Heart left ventricle (tissue), 16 donors: ENCODE data around the gene CACNA1S. TPM values are rescaled to one million over a fixed set of nuclear protein-coding genes. Genes with fewer than 3 reads are reported as not detected.

Experiments used
- ATAC-seq, 4 donors: fragments of 200-7000 bp; cut with Tn5 transposase; one replicate each; pipeline ENCODE4 v1.9.1; 2020 to 2022; ENCODE audit warnings: moderate library complexity in 4 of 4, mild to moderate bottlenecking in 3 of 4, moderate number of reproducible peaks in 1 of 4
- DNase-seq, 5 donors: peaks; one replicate each; pipeline ENCODE4 v3.0.0-alpha.2; 2020
- H3K27ac ChIP-seq, 12 donors: fragments of 200-600 bp; sonication (generic) in 4 of 12; one replicate each; pipeline versions ENCODE4 v1.5.0 to v1.8.0; 2016 to 2022; ENCODE audit warnings: mild to moderate bottlenecking in 2 of 12
- H3K27me3 ChIP-seq, 9 donors: fragments of 200-600 bp; sonication (generic) in 2 of 9; one replicate each; pipeline versions ENCODE4 v1.5.1 to v1.8.0; 2016 to 2022; ENCODE audit warnings: mild to moderate bottlenecking in 3 of 9
- H3K36me3 ChIP-seq, 9 donors: fragments of 200-600 bp; sonication (generic) in 2 of 9; one replicate each; pipeline versions ENCODE4 v1.5.0 to v1.8.0; 2018 to 2022; ENCODE audit warnings: mild to moderate bottlenecking in 2 of 9
- H3K4me1 ChIP-seq, 12 donors: fragments of 200-600 bp; sonication (generic) in 4 of 12; one replicate each; pipeline versions ENCODE4 v1.5.0 to v1.8.0; 2016 to 2022; ENCODE audit warnings: mild to moderate bottlenecking in 3 of 12
- H3K4me3 ChIP-seq, 12 donors: fragments of 200-600 bp; sonication (generic) in 4 of 12; one replicate each; pipeline versions ENCODE4 v1.5.0 to v1.8.0; 2017 to 2022; ENCODE audit warnings: mild to moderate bottlenecking in 9 of 12, moderate library complexity in 4 of 12
- H3K9me3 ChIP-seq, 12 donors: fragments of 200-600 bp; sonication (generic) in 4 of 12; one replicate each; pipeline versions ENCODE4 v1.5.0 to v1.8.0; 2016 to 2022; ENCODE audit warnings: mild to moderate bottlenecking in 1 of 12
- CTCF ChIP-seq, 12 donors: fragments of 200-600 bp; sonication (generic) in 4 of 12; IDR thresholded peaks; one replicate each; pipeline versions ENCODE4 v1.5.0 to v1.8.0; 2018 to 2022; ENCODE audit warnings: antibody characterized with exemption in 12 of 12, mild to moderate bottlenecking in 5 of 12
- POLR2A ChIP-seq, 2 donors: fragments of 450-650 bp; IDR thresholded peaks; one replicate each; pipeline ENCODE4 v1.6.1; 2017; ENCODE audit warnings: antibody characterized with exemption in 2 of 2, mild to moderate bottlenecking in 2 of 2, moderate library complexity in 2 of 2
- WGBS, 4 donors: extraction: QIAGEN DNeasy Blood & Tissue Kit in 2 of 4; methylation state at CpG; one replicate each; pipeline versions ENCODE4 v1.1.5 to v1.1.7; 2013 to 2018; 5-methylcytosine and 5-hydroxymethylcytosine counted together
- intact Hi-C, 10 donors: fragments of 100-400 bp; cut with DNase I; formaldehyde crosslinking; loops; one replicate each; pipeline versions ENCODE4 v1.11.1 to v1.14.2; 2022
- polyA plus RNA-seq, 2 donors: library from polyadenylated mRNA; stranded (reverse); fragments of 200-250 nt; gene quantifications; one replicate each; pipeline ENCODE4 v1.2.3, GENCODE V29; 2013
- total RNA-seq, 9 donors: library from RNA; depleted of rRNA in 2 of 9; stranded (reverse); fragments of >200 nt in 2 of 9; fragmentation: NEBNext Ultra II Directional in 3 of 9; extraction: Animal tissue kit (Norgen Biotek cat#: 25700) in 3 of 9; gene quantifications; one replicate each; pipeline versions ENCODE4 v1.1.0 to v1.2.4, GENCODE V29; 2016 to 2023
- donor health status: ischemic (EF 13 %, LVEDD 7.1; RV severe dilation, severe dysfunction).
- donor health status: healthy with polysubstance abuse.
- donor health status: DM: no; HTN: yes; CAD: no.
- donor health status: DM: no; HTN: no; CAD: no.
- donor health status: ischemic (EF 25% LVEDD 6.9; RV normal size, moderate dysfunction).
- donor health status: ischemic (EF 25% LVEDD 5.7; RV mildly dilated, moderate dysfunction).
- donor health status: healthy.
- donor health status: DM: yes; HTN: yes; CAD: no.
- donor health status: ischemic (EF 35%, LVEDD 5.7; RV mildly dilated, moderate dysfunction).
- donor health status: nonischemic (EF 11% LVEDD 7.7; RV severe dilation, severe dysfunction).
- donor health status: DM: yes; HTN: yes; CAD: no.
- donor health status: PGD.
- donor health status: ischemic (EF 29% LVEDD 5.4; RV normal size, mild dysfunction).
- donor health status: nonischemic (EF 23%, LVEDD 6.1; RV moderate dilation, normal function).

Gene CACNA1S
- total and polyA plus RNA-seq, 11 donors = not detected

DNA sequence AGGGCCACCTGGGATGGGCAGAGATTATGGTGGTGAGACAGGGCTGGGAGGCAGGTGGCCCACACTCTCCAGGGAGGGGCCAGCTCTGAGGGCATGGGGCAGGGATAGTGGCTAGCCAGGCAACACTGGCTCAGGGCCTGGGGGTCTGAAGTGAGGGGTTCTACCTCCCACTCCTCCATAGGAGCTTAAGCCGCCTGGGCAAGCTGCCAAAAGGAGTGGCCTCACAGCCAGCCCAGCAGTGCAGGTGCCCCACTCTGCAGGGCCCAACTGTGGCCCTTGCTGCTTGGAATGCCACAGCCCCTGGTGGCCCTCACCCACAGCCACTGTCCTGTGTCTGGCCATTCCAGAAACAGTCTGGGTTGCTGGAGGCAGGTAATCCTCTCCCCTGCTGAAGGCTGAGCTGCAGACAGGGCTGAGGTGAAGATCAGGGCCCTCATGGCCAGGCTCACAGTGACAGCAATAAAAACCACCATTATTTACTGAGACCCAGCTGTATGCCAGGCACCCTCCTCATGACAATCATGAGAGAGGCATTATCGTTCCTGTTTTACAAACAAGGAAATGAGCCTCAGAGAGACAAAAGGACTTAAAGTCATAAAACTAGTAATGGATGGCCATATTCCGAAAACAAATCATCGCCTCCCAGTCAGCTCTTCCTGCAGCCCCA lies 119.7 kb downstream of the CACNA1S start:
- H3K36me3 ChIP-seq = peaks cover 0 to 51% (median 0%) of the 10 kb centered on the region in 9 donors
- WGBS, 4 donors = 81 to 87% (median 86%) methylated on average over 4 of the region's 4 CpGs
- intact Hi-C loops = no loop called here
- TF ChIP-seq POLR2A (IDR thresholded peaks at IDR 0.05) = no peak
- TF ChIP-seq CTCF (IDR thresholded peaks at IDR 0.05) = no peak
- H3K27me3 ChIP-seq = no peaks in the 10 kb centered on the region
- no peak overlapping the region for H3K27ac ChIP-seq
- H3K9me3 ChIP-seq = no peaks in the 10 kb centered on the region
- DNase-seq (no peak), ATAC-seq (no peak)
- H3K4me1 ChIP-seq = no peaks in the 10 kb centered on the region
- no peak overlapping the region for H3K4me3 ChIP-seq

GRCh38 chr1:200991097-200991614 lies 121.1 kb downstream of the CACNA1S start:
- DNase-seq (no peak), ATAC-seq (no peak)
- intact Hi-C loops = no loop called here
- H3K36me3 ChIP-seq = peaks cover 0 to 63% (median 0%) of the 10 kb centered on the region in 9 donors
- no peaks in the 10 kb centered on the region for H3K9me3 ChIP-seq
- 83 to 95% (median 89%) methylated on average over 10 of the region's 10 CpGs for WGBS, 4 donors
- H3K27me3 ChIP-seq = no peaks in the 10 kb centered on the region
- H3K4me3 ChIP-seq = no peak overlapping the region
- no peak overlapping the region for H3K27ac ChIP-seq
- no peaks in the 10 kb centered on the region for H3K4me1 ChIP-seq
- TF ChIP-seq CTCF (IDR thresholded peaks at IDR 0.05) (no peak), POLR2A (IDR thresholded peaks at IDR 0.05) (no peak)

- H3K27ac ChIP-seq = no peak overlapping the region
- peaks cover 0 to 57% (median 0%) of the 10 kb centered on the region in 9 donors for H3K36me3 ChIP-seq
- no peak for DNase-seq
- H3K27me3 ChIP-seq = no peaks in the 10 kb centered on the region
- intact Hi-C loops = no loop called here
- ATAC-seq = no peak
- no peaks in the 10 kb centered on the region for H3K4me1 ChIP-seq
- TF ChIP-seq POLR2A (IDR thresholded peaks at IDR 0.05) (no peak), CTCF (IDR thresholded peaks at IDR 0.05) (no peak)
- H3K9me3 ChIP-seq = no peaks in the 10 kb centered on the region
- WGBS, 4 donors = 86 to 96% (median 94%) methylated on average over 9 of the region's 9 CpGs
- no peak overlapping the region for H3K4me3 ChIP-seq
Measured at GRCh38 chr1:200990114-200990513, 122.1 kb downstream of the CACNA1S start.

Other genes starting within 250 kb of the CACNA1S start
- gene GPR25, start 239.4 kb downstream of the CACNA1S start, total RNA-seq = not detected
- not detected for gene GPR25, start 239.4 kb downstream of the CACNA1S start, polyA plus RNA-seq
- under 1 TPM in 5 of 9 donors, not detected in 4; 0.07 to 0.43 (median 0.16) TPM for gene INAVA, start 217.5 kb downstream of the CACNA1S start, total RNA-seq
- under 1 TPM; 0.07 to 0.11 TPM for gene INAVA, start 217.5 kb downstream of the CACNA1S start, polyA plus RNA-seq
- gene KIF21B, start 88.7 kb downstream of the CACNA1S start, total RNA-seq = 1 to 10 TPM in 2 of 9 donors, under 1 TPM in 7; 0.21 to 3.6 (median 0.47) TPM
- under 1 TPM; 0.29 to 0.30 TPM for gene KIF21B, start 88.7 kb downstream of the CACNA1S start, polyA plus RNA-seq
- not detected for gene ASCL5, start 14.8 kb upstream of the CACNA1S start, total RNA-seq
- not detected for gene ASCL5, start 14.8 kb upstream of the CACNA1S start, polyA plus RNA-seq
- 10 to 100 TPM; 22.6 to 35.9 (median 29.3) TPM for gene TMEM9, start 42.0 kb upstream of the CACNA1S start, total RNA-seq
- 10 to 100 TPM; 22.4 to 42.9 TPM for gene TMEM9, start 42.0 kb upstream of the CACNA1S start, polyA plus RNA-seq
- gene IGFN1, start 78.4 kb upstream of the CACNA1S start, total RNA-seq = under 1 TPM in 1 of 9 donors, not detected in 8; 0.04 TPM
- gene IGFN1, start 78.4 kb upstream of the CACNA1S start, polyA plus RNA-seq = under 1 TPM in 1 of 2 donors, not detected in 1; 0.03 TPM
- gene PKP1, start 171.1 kb upstream of the CACNA1S start, total RNA-seq = 1 to 10 TPM in 1 of 9 donors, under 1 TPM in 6, not detected in 2; 0.09 to 1.6 (median 0.27) TPM
- under 1 TPM in 1 of 2 donors, not detected in 1; 0.62 TPM for gene PKP1, start 171.1 kb upstream of the CACNA1S start, polyA plus RNA-seq